Lung (tissue), 12 donors: ENCODE measurements around the gene BRD9. TPM values are rescaled to one million over a fixed set of nuclear protein-coding genes. Genes with fewer than 3 reads are reported as not detected.
"Not testable (repeated sequence)": the region's sequence is repeated elsewhere in the genome, so short reads cannot be mapped to it uniquely, and the experiment has no call there.

Experiments
- ATAC-seq: fragments of 200-7000 bp; cut with Tn5 transposase; one replicate; pipeline ENCODE4 v1.9.1; 2020; ENCODE audit warnings: moderate number of reproducible peaks; ENCODE audit not compliant: insufficient read depth, low FRiP score
- DNase-seq, 3 donors: peaks; one replicate each; pipeline ENCODE4 v3.0.0-alpha.2; 2013 to 2017
- H3K27ac ChIP-seq, 2 donors: one replicate each; pipeline ENCODE4 v1.5.1; 2013; ENCODE audit warnings: mild to moderate bottlenecking in 2 of 2, moderate library complexity in 2 of 2, control low read depth in 1 of 2, inconsistent platforms in 1 of 2, low read depth in 1 of 2, low read length in 1 of 2
- H3K27me3 ChIP-seq, 3 donors: one replicate each; pipeline ENCODE4 v1.5.1; 2013; ENCODE audit warnings: low read length in 2 of 3; ENCODE audit not compliant: control insufficient read depth in 3 of 3, insufficient read depth in 3 of 3
- H3K36me3 ChIP-seq, 4 donors: one replicate each; pipeline ENCODE4 v1.5.1; 2013; ENCODE audit warnings: low read length in 4 of 4, mild to moderate bottlenecking in 1 of 4, moderate library complexity in 1 of 4; ENCODE audit not compliant: control insufficient read depth in 4 of 4, insufficient read depth in 4 of 4
- H3K4me1 ChIP-seq, 5 donors: one replicate each; pipeline ENCODE4 v1.5.1; 2013; ENCODE audit warnings: low read length in 5 of 5, mild to moderate bottlenecking in 2 of 5, moderate library complexity in 1 of 5; ENCODE audit not compliant: control insufficient read depth in 5 of 5, insufficient read depth in 5 of 5
- H3K4me3 ChIP-seq: one replicate; pipeline ENCODE4 v1.5.1; 2013; ENCODE audit warnings: mild to moderate bottlenecking, control low read depth, moderate library complexity
- H3K9ac ChIP-seq, 2 donors: one replicate each; pipeline ENCODE4 v1.5.1; 2013; ENCODE audit warnings: low read length in 2 of 2, control low read depth in 1 of 2; ENCODE audit not compliant: insufficient read depth in 1 of 2
- H3K9me3 ChIP-seq, 4 donors: one replicate each; pipeline ENCODE4 v1.5.1; 2013; ENCODE audit warnings: low read length in 3 of 4, mild to moderate bottlenecking in 1 of 4, moderate library complexity in 1 of 4; ENCODE audit not compliant: control insufficient read depth in 4 of 4, insufficient read depth in 3 of 4
- WGBS, 2 donors: extraction: QIAGEN DNeasy Blood & Tissue Kit; methylation state at CpG; one replicate each; pipeline ENCODE4 v1.1.7; 2013; 5-methylcytosine and 5-hydroxymethylcytosine counted together
- polyA plus RNA-seq, 2 donors: library from polyadenylated mRNA; stranded (reverse); fragments of 200-250 nt; gene quantifications; one replicate each; pipeline ENCODE4 v1.2.1, GENCODE V29; 2013
- total RNA-seq, 2 donors: library from RNA; depleted of rRNA in 1 of 2; stranded (reverse); fragments of >200 nt in 1 of 2; gene quantifications; one replicate each; pipeline ENCODE4 v1.2.1, GENCODE V29; 2014 to 2021
- TF ChIP-seq, protein P1 (sequence below): IDR thresholded peaks from 2 replicates; pipeline ENCODE4 v1.5.1; 2012; ENCODE audit warnings: mild to moderate bottlenecking; ENCODE audit errors: control extremely low read depth, extremely low read depth
- donor health status: control.
- donor health status: control.
- donor health status: Bipolar disorder and iron deficiency.
- donor health status: healthy.
- donor health status: DM: yes; HTN: yes; CAD: no.

The BRD9 gene
- total and polyA plus RNA-seq, 4 donors: 24.3 to 69.7 (median 37.3) TPM

DNA sequence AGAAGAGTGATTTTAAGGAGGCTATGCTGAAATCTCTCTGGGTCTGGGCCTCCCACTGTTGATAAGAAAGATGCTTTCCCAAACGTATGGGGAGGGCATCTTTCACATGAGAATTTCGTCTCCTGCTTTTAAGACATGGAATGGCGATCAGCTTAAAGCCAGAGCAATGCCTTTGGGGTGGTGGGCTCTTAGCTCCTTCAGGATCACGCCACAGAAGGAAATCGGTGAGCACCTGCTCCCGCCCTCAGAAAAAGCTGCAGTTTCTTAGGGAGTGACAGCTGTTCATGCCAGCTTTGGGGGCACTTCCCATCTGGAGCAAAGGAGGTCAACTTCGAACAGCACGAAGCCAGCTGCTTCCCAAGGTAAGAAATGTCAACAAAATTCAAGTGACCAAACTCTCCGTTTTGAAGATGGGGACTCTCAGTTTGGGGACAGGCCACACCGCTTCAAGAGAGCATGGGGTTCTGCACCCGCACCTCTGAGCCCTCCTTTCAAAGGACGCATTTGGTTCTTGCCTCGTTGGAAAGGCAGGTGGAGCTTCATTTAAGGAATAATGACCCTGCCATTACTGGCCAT, 39.1 kb upstream of the BRD9 start:
- Histone ChIP-seq H3K4me3 (no peak overlapping the region), H3K36me3 (no peaks in the 10 kb centered on the region), H3K9me3 (no peaks in the 10 kb centered on the region), H3K27ac (no peak overlapping the region), H3K9ac (no peak overlapping the region), H3K27me3 (no peaks in the 10 kb centered on the region), H3K4me1 (peaks cover 0 to 13% (median 8%) of the 10 kb centered on the region in 5 donors)
- DNase-seq (no peak), ATAC-seq (no peak)
- 83 to 84% methylated on average over 13 of the region's 13 CpGs for WGBS, 2 donors
- TF ChIP-seq, protein P1, sequence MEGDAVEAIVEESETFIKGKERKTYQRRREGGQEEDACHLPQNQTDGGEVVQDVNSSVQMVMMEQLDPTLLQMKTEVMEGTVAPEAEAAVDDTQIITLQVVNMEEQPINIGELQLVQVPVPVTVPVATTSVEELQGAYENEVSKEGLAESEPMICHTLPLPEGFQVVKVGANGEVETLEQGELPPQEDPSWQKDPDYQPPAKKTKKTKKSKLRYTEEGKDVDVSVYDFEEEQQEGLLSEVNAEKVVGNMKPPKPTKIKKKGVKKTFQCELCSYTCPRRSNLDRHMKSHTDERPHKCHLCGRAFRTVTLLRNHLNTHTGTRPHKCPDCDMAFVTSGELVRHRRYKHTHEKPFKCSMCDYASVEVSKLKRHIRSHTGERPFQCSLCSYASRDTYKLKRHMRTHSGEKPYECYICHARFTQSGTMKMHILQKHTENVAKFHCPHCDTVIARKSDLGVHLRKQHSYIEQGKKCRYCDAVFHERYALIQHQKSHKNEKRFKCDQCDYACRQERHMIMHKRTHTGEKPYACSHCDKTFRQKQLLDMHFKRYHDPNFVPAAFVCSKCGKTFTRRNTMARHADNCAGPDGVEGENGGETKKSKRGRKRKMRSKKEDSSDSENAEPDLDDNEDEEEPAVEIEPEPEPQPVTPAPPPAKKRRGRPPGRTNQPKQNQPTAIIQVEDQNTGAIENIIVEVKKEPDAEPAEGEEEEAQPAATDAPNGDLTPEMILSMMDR: no peak

DNA sequence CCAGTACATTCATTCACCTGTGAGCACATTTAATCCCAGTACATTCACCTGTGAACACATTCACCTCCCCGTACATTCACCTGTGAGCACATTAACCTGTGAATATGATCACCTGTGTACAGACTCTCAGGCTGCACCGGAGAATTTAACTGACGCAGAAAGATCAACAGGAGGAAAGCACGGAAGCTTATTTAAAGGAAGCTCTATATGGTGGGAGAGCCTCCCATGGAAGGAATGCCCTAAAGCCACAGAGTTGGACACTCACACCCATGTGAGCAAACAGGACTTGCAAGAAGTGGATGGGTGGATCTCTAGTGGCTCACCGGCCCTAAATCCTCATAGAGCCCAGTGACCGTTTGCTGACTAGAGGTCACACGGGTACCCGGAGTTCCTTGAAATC, 38.3 kb upstream of the BRD9 start:
- ATAC-seq (no peak), DNase-seq (no peak)
- no peak overlapping the region for H3K27ac ChIP-seq
- no peaks in the 10 kb centered on the region for H3K36me3 ChIP-seq
- TF ChIP-seq, protein P1: no peak
- no peak overlapping the region for H3K4me3 ChIP-seq
- H3K9ac ChIP-seq: no peak overlapping the region
- 67 to 80% methylated on average over 8 of the region's 8 CpGs for WGBS, 2 donors
- peaks cover 0 to 16% (median 8%) of the 10 kb centered on the region in 5 donors for H3K4me1 ChIP-seq
- H3K9me3 ChIP-seq: no peaks in the 10 kb centered on the region
- peaks cover 0 to 1% (median 0%) of the 10 kb centered on the region in 3 donors for H3K27me3 ChIP-seq

DNA sequence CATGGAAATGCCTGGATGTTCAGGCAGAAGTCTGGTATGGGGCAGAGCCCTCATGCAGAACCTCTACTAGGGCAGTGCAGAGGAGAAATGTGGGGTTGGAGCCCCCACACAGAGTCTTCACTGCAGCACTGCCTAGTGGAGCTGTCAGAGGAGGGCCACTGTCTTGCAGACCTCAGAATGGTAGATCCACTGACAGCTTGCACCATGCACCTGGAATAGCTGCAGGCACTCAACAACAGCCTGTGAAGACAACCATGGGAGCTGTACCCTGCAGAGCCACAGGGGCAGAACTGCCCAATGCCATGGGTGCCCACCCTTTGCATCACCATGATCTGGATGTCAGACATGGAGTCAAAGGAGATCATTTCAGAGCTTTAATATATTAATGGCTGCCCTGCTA, 37.0 kb upstream of the BRD9 start:
- TF ChIP-seq, protein P1: no peak
- DNase-seq (no peak), ATAC-seq (no peak)
- Histone ChIP-seq H3K36me3 (no peaks in the 10 kb centered on the region), H3K4me3 (no peak overlapping the region), H3K9me3 (no peaks in the 10 kb centered on the region), H3K9ac (no peak overlapping the region), H3K4me1 (peaks cover 0 to 16% (median 8%) of the 10 kb centered on the region in 5 donors), H3K27ac (no peak overlapping the region), H3K27me3 (peaks cover 0 to 5% (median 0%) of the 10 kb centered on the region in 3 donors)

DNA sequence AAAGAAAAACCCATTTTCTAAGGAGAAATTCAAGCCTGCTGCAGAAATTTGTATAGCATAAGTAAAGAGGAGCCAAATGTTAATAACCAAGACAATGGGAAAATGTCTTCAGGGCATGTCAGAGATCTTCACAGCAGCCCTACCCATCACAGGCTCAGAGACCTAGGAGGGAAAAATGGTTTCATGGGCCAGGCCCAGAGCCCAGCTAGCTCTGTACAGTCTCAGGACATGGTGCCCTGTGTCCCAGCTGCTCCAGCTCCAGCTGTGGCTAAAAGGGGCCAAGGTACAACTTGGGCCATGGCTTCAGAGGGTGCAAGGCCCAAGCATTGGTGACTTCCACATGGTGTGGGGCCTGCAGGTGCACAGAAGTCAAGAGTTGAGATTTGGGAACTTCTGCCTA, 36.6 kb upstream of the BRD9 start:
- H3K27ac ChIP-seq, H3K27me3 ChIP-seq, H3K9ac ChIP-seq, H3K36me3 ChIP-seq, DNase-seq, ATAC-seq, H3K9me3 ChIP-seq, H3K4me3 ChIP-seq: not testable (repeated sequence)
- H3K4me1 ChIP-seq: peaks cover 0 to 16% (median 8%) of the 10 kb centered on the region in 5 donors
